Measurements from ENCODE around the gene LRP6.

Gene LRP6

DNA sequence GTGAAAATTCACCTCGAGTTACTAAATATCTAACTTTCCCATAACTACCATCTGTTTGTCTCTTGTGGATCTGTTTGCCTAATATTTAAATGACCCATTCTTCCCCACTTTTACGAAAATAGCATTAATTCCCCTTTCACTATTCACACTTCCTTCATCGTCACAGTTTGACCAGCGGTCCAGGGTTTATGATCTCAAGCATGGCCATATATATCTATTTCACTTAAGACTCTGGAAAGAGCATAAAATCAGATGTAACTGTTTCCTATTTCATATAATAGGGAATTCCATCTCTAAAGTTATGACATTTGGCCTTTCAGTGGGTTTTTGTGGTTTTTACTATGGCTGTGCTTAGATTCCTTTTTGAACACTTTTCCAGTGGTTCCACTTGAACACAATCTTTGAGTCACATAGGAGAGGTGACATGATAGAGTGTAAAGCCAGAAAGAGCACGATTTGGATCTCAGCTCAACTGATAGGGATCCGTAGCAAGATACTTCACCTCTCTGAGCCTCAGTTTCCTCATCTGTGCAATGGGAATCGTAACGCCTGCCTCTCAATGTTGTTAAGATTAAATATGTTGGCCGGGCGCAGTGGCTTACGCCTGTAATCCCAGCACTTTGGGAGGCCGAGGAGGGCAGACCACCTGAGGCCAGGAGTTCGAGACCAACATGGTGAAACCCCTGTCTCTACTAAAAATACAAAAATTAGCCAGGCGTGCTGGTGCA lies 196.9 kb downstream of the LRP6 start:
- no peak for DNase-seq

DNA sequence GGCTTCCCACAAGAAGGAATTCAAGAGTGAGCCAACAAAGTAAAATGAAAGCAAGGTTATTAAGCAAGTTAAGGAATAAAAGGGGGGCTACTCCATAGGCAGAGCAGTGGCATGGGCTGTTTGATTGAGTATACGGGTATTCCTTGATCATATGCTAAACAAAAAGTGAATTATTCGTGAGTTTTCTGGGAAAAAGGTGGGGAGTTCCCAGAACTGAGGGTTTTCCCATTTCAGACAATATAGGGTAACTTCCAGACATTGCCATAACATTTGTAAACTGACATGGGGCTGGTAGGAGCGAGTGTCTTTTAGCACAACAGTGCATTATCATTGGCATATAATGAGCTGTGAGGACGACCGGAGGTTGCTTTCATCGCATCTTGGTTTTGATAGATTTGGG lies 198.1 kb downstream of the LRP6 start:
- no peak for DNase-seq

All from fibroblast of skin of scalp (primary cell).